ENCODE data around the gene TSEN2. TPM values are rescaled to one million over a fixed set of nuclear protein-coding genes. Genes with fewer than 3 reads are reported as not detected.
"Not testable (repeated sequence)": the region's sequence is repeated elsewhere in the genome, so short reads cannot be mapped to it uniquely, and the experiment has no call there.

TSEN2 gene
- total RNA-seq, 1 donor from 2014 or later = 28.1 TPM

GRCh38 chr3:12444582-12445471 is 39.5 kb upstream of the TSEN2 start:
- H3K27ac Mint-ChIP-seq (ENCODE audit: unreplicated experiment) = no peak overlapping the region
- no peak for TF ChIP-seq CTCF (conservative IDR thresholded peaks at IDR 0.05)
- no peak overlapping the region for H3K4me3 Mint-ChIP-seq
- DNase-seq (ENCODE audit: low read depth, low spot score) = no peak
- no peaks in the 10 kb centered on the region for H3K36me3 Mint-ChIP-seq (ENCODE audit: low read depth)
- H3K27me3 Mint-ChIP-seq (ENCODE audit: low read depth) = peaks cover 34% of the 10 kb centered on the region
- H3K4me1 Mint-ChIP-seq = peaks cover 16% of the 10 kb centered on the region
- H3K9me3 Mint-ChIP-seq = no peaks in the 10 kb centered on the region

- Mint-ChIP-seq H3K27ac (ENCODE audit: unreplicated experiment) (peak overlapping the region; percentile 27), H3K27me3 (ENCODE audit: low read depth) (peaks cover 34% of the 10 kb centered on the region), H3K4me3 (no peak overlapping the region)
These were observed 38.6 kb upstream of the TSEN2 start for GRCh38 chr3:12445523-12446240.

GRCh38 chr3:12446298-12446697 is 38.0 kb upstream of the TSEN2 start:
- Mint-ChIP-seq H3K36me3 (ENCODE audit: low read depth) (no peaks in the 10 kb centered on the region), H3K27me3 (ENCODE audit: low read depth) (peaks cover 34% of the 10 kb centered on the region), H3K9me3 (no peaks in the 10 kb centered on the region), H3K27ac (ENCODE audit: unreplicated experiment) (no peak overlapping the region), H3K4me3 (no peak overlapping the region), H3K4me1 (peaks cover 14% of the 10 kb centered on the region)
- DNase-seq (ENCODE audit: low read depth, low spot score) = no peak
- TF ChIP-seq CTCF (conservative IDR thresholded peaks at IDR 0.05) = no peak

More at GRCh38 chr3:12445523-12446240, 38.6 kb upstream of the TSEN2 start:
- Mint-ChIP-seq H3K9me3 (no peaks in the 10 kb centered on the region), H3K36me3 (ENCODE audit: low read depth) (no peaks in the 10 kb centered on the region), H3K4me1 (peaks cover 16% of the 10 kb centered on the region)
- no peak for DNase-seq (ENCODE audit: low read depth, low spot score)
- no peak for TF ChIP-seq CTCF (conservative IDR thresholded peaks at IDR 0.05)

- DNase-seq (ENCODE audit: low read depth, low spot score) = no peak
- Mint-ChIP-seq H3K27me3 (ENCODE audit: low read depth) (peaks cover 34% of the 10 kb centered on the region), H3K27ac (ENCODE audit: unreplicated experiment) (peak overlapping the region; percentile 38), H3K4me3 (no peak overlapping the region), H3K9me3 (no peaks in the 10 kb centered on the region), H3K36me3 (ENCODE audit: low read depth) (no peaks in the 10 kb centered on the region), H3K4me1 (peaks cover 12% of the 10 kb centered on the region)
- no peak for TF ChIP-seq CTCF (conservative IDR thresholded peaks at IDR 0.05)
These were observed 37.2 kb upstream of the TSEN2 start for GRCh38 chr3:12447075-12447474.

GRCh38 chr3:12448404-12449202 is 35.7 kb upstream of the TSEN2 start:
- peaks cover 25% of the 10 kb centered on the region for H3K27me3 Mint-ChIP-seq (ENCODE audit: low read depth)
- H3K9me3 Mint-ChIP-seq; H3K36me3 Mint-ChIP-seq (ENCODE audit: low read depth); DNase-seq (ENCODE audit: low read depth, low spot score); H3K27ac Mint-ChIP-seq (ENCODE audit: unreplicated experiment); H3K4me3 Mint-ChIP-seq; H3K4me1 Mint-ChIP-seq: not testable (repeated sequence)
